A673 (cell line): ENCODE data around the gene NUDT16.

Experiments
- EZH2 ChIP-seq: fragments of 200-600 bp; sonication (generic); IDR thresholded peaks from 2 replicates; pipeline ENCODE4 v1.6.1; 2017; ENCODE audit warnings: borderline replicate concordance, low read depth, mild to moderate bottlenecking, mixed read lengths, antibody characterized with exemption, low read length; ENCODE audit not compliant: poor library complexity, severe bottlenecking
- TF ChIP-seq, protein P1 (sequence below): fragments of 300-800, 200-600 bp; sonication (generic); conservative IDR thresholded peaks from 2 replicates; pipeline ENCODE4 v1.5.1; 2017; ENCODE audit warnings: low read depth, mild to moderate bottlenecking, antibody characterized with exemption, low read length, moderate library complexity, mixed read lengths

DNA sequence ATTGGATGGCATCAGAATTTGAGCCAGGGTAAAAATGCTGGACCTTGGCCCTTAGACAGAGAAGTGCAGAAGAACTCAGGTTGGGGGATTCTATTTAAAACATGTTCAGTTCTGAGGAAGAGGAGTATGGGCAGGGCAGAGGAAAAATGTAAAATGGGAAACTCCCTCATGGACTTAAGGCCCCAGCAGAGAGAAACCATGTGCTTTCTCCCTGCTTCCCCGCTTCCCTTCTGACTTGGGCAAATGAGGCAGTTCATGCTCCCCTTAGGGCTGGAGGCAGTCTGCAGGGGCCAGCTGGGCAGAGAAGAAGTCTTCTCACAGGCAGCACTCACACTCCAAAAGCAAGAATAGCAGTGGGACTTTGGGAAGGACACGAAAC, 9.9 kb upstream of the NUDT16 start:
- TF ChIP-seq, protein P1, sequence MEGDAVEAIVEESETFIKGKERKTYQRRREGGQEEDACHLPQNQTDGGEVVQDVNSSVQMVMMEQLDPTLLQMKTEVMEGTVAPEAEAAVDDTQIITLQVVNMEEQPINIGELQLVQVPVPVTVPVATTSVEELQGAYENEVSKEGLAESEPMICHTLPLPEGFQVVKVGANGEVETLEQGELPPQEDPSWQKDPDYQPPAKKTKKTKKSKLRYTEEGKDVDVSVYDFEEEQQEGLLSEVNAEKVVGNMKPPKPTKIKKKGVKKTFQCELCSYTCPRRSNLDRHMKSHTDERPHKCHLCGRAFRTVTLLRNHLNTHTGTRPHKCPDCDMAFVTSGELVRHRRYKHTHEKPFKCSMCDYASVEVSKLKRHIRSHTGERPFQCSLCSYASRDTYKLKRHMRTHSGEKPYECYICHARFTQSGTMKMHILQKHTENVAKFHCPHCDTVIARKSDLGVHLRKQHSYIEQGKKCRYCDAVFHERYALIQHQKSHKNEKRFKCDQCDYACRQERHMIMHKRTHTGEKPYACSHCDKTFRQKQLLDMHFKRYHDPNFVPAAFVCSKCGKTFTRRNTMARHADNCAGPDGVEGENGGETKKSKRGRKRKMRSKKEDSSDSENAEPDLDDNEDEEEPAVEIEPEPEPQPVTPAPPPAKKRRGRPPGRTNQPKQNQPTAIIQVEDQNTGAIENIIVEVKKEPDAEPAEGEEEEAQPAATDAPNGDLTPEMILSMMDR = no peak
- TF ChIP-seq EZH2 = no peak
